ENCODE data around the gene VPS37B. TPM values are rescaled to one million over a fixed set of nuclear protein-coding genes. Genes with fewer than 3 reads are reported as not detected.

The VPS37B gene
- total RNA-seq, 4 donors from 2014 or later, result 24.5 to 28.4 (median 25.8) TPM

DNA sequence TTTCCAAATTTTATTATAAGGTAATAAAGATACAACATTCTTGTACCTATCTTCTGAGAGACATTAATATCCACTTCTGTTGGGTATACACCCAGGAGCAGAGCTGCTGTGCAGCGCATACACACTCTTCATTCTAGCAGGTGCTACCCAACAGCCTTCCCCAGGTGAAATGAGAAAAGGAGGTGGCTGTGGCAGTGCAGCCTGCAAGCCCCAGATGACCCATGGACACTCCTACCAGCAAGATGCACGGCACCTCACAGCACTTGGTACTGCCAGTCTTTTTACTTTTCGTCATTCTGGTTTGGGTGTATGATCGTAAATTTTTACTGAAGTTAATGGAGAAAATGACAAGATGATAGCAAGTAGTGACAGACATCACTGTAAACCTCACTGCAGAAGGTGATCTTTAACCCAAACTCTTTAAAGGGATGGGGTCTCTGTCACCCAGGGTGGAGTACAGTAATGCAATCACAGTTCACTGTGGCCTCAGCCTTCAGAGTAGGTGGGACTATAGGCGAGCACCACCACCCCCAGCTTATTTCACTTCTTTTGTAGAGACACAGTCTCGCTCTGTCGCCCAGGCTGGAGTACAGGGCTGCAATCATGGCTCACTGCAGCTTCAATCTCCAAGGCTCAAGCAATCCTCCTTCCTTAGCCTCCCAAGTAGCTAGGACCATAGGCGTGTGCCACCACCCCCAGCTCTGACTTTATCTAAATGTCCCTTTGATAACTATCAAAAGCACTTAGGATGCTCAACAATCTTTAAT lies 26.5 kb downstream of the VPS37B start:
- Histone ChIP-seq H3K4me1 (peaks cover 0 to 90% (median 40%) of the 10 kb centered on the region in 4 donors), H3K27me3 (no peaks in the 10 kb centered on the region), H3K9me3 (no peaks in the 10 kb centered on the region), H3K36me3 (peaks cover 0 to 59% (median 14%) of the 10 kb centered on the region in 3 donors), H3K27ac (no peak overlapping the region), H3K4me3 (no peak overlapping the region)
- whole genome bisulfite sequencing, 2 donors, result 92 to 95% methylated on average over 8 of the region's 8 CpGs
- DNase-seq (ENCODE audit: low spot score in 2 of 2), result no peak
- no peak for TF ChIP-seq EP300 (IDR thresholded peaks at IDR 0.05)
- TF ChIP-seq, protein P1, sequence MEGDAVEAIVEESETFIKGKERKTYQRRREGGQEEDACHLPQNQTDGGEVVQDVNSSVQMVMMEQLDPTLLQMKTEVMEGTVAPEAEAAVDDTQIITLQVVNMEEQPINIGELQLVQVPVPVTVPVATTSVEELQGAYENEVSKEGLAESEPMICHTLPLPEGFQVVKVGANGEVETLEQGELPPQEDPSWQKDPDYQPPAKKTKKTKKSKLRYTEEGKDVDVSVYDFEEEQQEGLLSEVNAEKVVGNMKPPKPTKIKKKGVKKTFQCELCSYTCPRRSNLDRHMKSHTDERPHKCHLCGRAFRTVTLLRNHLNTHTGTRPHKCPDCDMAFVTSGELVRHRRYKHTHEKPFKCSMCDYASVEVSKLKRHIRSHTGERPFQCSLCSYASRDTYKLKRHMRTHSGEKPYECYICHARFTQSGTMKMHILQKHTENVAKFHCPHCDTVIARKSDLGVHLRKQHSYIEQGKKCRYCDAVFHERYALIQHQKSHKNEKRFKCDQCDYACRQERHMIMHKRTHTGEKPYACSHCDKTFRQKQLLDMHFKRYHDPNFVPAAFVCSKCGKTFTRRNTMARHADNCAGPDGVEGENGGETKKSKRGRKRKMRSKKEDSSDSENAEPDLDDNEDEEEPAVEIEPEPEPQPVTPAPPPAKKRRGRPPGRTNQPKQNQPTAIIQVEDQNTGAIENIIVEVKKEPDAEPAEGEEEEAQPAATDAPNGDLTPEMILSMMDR (IDR thresholded peaks at IDR 0.05), result no peak
- TF ChIP-seq POLR2A (IDR thresholded peaks at IDR 0.05), result no peak

DNA sequence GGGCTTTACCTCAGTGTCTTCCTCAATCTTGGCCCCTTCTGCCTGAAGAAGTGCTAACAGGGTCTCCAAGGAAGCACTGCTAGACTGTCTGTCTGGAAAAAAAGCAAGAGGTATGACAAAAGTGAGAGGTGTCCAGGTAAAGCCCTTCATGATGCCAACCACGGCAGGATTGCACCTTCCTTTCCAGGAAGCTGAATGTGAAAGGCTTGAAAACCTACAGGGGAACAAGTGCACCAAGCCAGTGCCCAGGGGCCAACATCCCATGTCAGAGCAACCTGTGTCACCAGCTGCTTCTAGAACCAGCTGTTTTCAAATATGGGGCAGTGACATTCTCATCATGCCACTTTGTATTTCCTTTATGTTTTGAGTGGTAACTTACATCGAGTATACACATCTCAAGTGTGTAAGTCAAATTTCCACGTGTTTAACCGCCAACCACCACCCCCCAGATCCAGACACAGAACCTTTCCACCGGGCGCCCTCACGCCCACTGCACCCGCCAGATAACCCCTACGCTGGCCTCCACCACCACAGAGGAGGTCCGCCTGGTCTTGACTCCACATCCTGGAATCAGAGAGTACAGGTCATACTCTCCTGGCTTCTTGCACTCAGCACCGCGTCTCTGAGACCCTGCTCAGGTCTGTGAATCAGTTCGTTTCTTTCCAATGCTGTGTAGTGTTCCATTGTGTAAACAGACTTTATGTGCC lies 27.3 kb downstream of the VPS37B start:
- Histone ChIP-seq H3K27ac (peak overlapping the region in 3 of 4 donors; percentile 27 to 60 (median 28)), H3K4me3 (no peak overlapping the region), H3K36me3 (peaks cover 0 to 62% (median 14%) of the 10 kb centered on the region in 3 donors), H3K27me3 (no peaks in the 10 kb centered on the region), H3K4me1 (peaks cover 0 to 83% (median 42%) of the 10 kb centered on the region in 4 donors), H3K9me3 (no peaks in the 10 kb centered on the region)
- no peak for DNase-seq (ENCODE audit: low spot score in 2 of 2)
- TF ChIP-seq, protein P1 (IDR thresholded peaks at IDR 0.05), result no peak
- TF ChIP-seq POLR2A (IDR thresholded peaks at IDR 0.05) (no peak), EP300 (IDR thresholded peaks at IDR 0.05) (no peak)
- 89 to 91% methylated on average over 13 of the region's 13 CpGs for WGBS, 2 donors

DNA sequence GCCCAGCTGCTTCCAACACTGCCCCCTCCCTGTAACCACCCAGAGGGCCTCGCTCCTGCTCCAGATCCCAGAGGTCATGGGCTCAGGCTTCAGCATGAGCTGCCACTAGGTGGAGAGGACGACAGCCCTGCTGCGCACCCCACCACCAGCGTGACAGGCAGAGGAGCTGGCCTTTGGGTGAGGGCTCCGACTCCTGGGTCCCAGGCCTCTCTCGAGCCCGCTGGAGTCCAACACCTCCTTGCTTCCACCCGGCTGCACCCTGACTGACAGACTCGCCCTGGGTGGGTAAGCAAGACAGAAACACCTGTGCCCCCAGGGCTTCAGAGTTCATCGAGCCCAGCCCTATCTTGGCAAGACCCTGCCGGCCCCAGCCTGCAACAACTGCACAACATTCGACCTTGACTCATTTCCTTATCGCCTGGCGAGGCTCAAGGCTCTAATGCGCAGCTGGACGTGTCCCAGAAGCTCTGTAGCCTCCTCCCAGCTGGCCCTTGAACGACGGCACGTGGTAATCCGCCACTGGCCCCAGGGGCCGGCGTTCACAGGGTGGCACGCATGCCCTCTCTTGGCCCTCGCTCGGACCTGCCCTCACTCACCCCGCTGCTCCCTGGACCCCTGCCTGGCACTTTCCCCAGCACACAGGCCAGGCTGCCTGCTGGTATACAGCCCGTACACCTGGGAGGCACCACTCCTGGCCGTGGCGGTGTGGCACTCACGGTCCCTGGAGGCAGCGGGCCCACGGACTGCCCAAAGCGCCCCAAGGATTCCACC lies 28.0 kb downstream of the VPS37B start:
- H3K27me3 ChIP-seq, result no peaks in the 10 kb centered on the region
- H3K9me3 ChIP-seq, result no peaks in the 10 kb centered on the region
- H3K27ac ChIP-seq, result peak overlapping the region in 3 of 4 donors; percentile 27 to 60 (median 28)
- no peak overlapping the region for H3K4me3 ChIP-seq
- TF ChIP-seq POLR2A (IDR thresholded peaks at IDR 0.05) (no peak), EP300 (IDR thresholded peaks at IDR 0.05) (peak in 1 of 2 donors; percentile 9)
- DNase-seq (ENCODE audit: low spot score in 2 of 2), result no peak
- H3K36me3 ChIP-seq, result peaks cover 0 to 62% (median 14%) of the 10 kb centered on the region in 3 donors
- 77 to 80% methylated on average over 27 to 33 of the region's 33 CpGs for WGBS, 2 donors
- H3K4me1 ChIP-seq, result peaks cover 0 to 83% (median 42%) of the 10 kb centered on the region in 4 donors

DNA sequence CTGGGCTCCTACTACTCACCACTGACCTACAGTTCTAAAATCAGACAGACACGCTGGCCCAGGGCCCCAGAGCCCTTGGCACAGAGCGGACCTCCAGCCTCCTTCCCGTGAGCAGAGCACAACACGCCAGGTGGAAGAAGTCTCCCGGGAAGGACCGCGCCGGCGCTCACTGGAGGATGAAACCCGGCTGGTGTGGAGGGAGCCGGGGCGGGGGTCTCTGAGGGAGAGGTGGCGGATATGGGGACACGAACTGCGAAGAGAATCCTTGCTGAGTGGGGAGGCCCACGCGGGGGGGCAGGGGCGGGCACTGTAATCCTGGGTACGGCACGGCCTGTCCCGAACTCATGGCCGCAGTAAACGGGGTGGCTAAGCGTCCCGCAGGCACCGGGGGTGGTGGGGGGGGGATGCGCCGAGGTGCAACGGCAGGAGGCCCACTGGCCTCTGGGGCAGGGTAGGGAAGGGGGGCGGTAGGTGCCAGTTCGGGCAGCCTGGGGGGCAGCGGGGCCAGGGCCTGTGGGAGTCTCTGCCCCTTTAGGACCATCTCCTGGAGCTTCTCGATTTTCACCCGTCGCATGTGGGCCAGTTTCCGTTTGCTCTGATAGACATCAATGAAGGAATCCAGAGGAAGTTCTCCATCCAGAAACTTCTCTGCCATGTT lies 28.8 kb downstream of the VPS37B start:
- peaks cover 0 to 81% (median 40%) of the 10 kb centered on the region in 4 donors for H3K4me1 ChIP-seq
- 86 to 89% methylated on average over 35 to 36 of the region's 36 CpGs for WGBS, 2 donors
- no peak overlapping the region for H3K4me3 ChIP-seq
- H3K27me3 ChIP-seq, result no peaks in the 10 kb centered on the region
- TF ChIP-seq, protein P1 (IDR thresholded peaks at IDR 0.05), result no peak
- TF ChIP-seq EP300 (IDR thresholded peaks at IDR 0.05), result no peak
- TF ChIP-seq POLR2A (IDR thresholded peaks at IDR 0.05), result no peak
- peak overlapping the region in 2 of 4 donors; percentile 28 to 64 for H3K27ac ChIP-seq
- H3K36me3 ChIP-seq, result peaks cover 0 to 62% (median 14%) of the 10 kb centered on the region in 3 donors
- H3K9me3 ChIP-seq, result no peaks in the 10 kb centered on the region
- DNase-seq (ENCODE audit: low spot score in 2 of 2), result no peak

DNA sequence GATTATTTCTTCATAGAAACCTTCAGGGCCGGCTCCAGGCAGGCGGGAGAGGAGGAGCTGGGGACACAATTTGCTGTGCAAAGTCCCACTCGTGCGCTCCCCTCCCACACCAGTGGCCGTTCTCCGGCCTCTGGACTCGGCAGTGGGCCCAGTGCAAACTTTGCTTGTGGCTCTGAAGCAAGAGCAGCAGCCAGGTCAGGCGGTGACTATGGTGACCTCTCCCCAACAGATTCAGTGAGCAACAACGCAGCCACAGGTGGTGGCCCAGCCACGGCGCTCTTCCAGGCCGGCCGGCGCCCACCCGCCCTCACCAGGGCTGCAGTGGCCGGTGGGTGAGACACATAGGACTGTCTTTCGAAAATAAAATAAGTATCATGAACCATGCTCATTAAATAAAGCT lies 29.5 kb downstream of the VPS37B start:
- TF ChIP-seq POLR2A (IDR thresholded peaks at IDR 0.05), result no peak
- TF ChIP-seq, protein P1 (IDR thresholded peaks at IDR 0.05), result no peak
- TF ChIP-seq EP300 (IDR thresholded peaks at IDR 0.05), result no peak
- peak overlapping the region in 2 of 4 donors; percentile 30 to 64 for H3K27ac ChIP-seq
- no peak for DNase-seq (ENCODE audit: low spot score in 2 of 2)
- WGBS, 2 donors, result 74 to 78% methylated on average over 17 of the region's 17 CpGs
- H3K4me1 ChIP-seq, result peaks cover 0 to 81% (median 39%) of the 10 kb centered on the region in 4 donors
- H3K9me3 ChIP-seq, result no peaks in the 10 kb centered on the region
- peaks cover 0 to 62% (median 14%) of the 10 kb centered on the region in 3 donors for H3K36me3 ChIP-seq
- H3K27me3 ChIP-seq, result no peaks in the 10 kb centered on the region
- H3K4me3 ChIP-seq, result no peak overlapping the region
